ENCODE results near the gene ABHD12. TPM values are rescaled to one million over a fixed set of nuclear protein-coding genes. Genes with fewer than 3 reads are reported as not detected.

Gene ABHD12
- total and polyA plus RNA-seq, 5 donors: 22.6 to 28.3 (median 25.3) TPM

DNA sequence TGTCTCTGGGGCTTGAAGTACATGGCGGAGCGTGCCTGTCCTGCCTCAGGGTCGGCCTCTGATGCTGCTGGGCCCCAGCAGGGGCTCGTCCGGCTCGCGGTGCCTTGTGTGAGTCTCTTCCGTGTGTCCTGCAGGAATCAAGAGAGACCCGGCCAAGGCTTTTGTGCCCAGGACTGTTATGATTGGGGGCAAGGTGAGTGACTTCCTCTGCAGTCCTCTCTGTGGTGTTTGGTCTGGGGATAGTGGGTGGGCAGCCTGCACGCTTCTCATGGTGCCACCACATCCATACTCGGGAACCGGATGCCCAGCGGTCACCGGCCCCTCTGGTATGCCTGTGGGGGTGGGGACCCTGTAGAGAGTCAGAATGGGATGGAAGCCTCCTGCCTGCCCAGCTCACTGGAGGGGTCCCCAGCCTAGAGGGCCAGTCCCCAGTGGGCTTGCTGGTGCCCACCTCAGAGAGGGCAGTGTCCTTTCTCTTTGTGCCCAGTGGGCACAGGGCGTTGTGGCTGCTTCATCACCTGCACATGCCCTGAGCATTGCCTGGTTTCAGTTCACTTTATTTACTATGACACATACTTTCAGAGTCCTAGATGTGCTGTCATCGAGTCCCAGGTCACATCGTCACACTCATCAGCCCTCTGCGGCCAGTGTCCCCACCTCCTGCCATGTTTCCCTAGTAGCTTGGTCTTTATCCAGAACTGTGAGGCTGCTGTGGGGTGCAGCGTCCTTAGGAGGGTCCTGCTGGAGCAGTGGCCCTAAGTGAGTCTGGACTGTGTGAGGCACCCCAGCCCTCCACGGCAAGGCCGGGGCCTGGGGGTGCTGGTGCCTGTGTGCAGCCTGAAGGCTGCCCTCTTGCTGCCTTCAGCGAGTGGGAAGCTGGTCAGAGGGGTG, 102.1 kb downstream of the ABHD12 start:
- ATAC-seq: no peak
- Histone ChIP-seq H3K9me3 (ENCODE audit: control insufficient read depth, low read length) (no peaks in the 10 kb centered on the region), H3K27me3 (ENCODE audit: control insufficient read depth, insufficient read depth) (no peaks in the 10 kb centered on the region), H3K4me1 (ENCODE audit: control insufficient read depth, insufficient read depth, low read length) (no peaks in the 10 kb centered on the region), H3K4me3 (ENCODE audit: low read length) (no peak overlapping the region), H3K27ac (ENCODE audit: low read length) (no peak overlapping the region)
- peak; percentile 7 to 46 (median 35) for DNase-seq
- intact Hi-C loops (cut with DNase I): no loop called here
- WGBS: 88% methylated on average over 22 of the region's 22 CpGs

DNA sequence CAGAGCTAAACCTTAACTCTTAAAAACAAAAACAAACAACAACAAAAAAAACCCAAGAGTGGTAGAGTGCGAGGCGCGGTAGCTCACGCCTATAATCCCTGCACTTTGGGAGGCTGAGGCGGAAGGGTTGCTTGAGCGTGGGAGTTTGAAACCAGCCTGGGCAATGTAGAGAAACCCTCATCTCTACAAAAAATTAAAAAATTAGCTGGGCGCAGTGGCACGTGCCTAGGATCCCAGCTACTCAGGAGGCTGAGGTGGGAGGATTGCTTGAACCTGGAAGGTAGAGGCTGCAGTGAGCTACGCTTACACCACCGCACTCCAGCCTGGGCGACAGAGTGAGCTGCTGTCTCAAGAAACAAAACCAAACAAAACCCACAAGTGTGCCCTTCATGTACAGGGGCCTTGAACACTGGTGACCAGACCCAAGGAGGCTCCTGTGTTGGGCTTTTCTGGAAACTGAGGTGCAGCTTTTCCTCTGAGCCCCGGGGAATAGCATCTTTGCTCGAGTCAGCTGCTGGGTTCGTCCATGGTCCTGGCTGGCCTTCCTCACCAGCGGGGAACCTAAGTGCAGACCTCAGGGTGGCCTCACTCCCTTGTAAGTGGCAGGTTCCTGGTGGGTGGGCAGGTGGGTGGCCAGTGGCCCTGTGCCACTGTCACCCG, 102.9 kb downstream of the ABHD12 start:
- Histone ChIP-seq H3K27ac (ENCODE audit: low read length) (no peak overlapping the region), H3K4me1 (ENCODE audit: control insufficient read depth, insufficient read depth, low read length) (no peaks in the 10 kb centered on the region), H3K9me3 (ENCODE audit: control insufficient read depth, low read length) (no peaks in the 10 kb centered on the region), H3K27me3 (ENCODE audit: control insufficient read depth, insufficient read depth) (no peaks in the 10 kb centered on the region), H3K4me3 (ENCODE audit: low read length) (no peak overlapping the region)
- ATAC-seq (no peak), DNase-seq (peak in 2 of 3 donors; percentile 4 to 16)
- intact Hi-C loops (cut with DNase I): no loop called here
- 94% methylated on average over 16 of the region's 16 CpGs for WGBS

DNA sequence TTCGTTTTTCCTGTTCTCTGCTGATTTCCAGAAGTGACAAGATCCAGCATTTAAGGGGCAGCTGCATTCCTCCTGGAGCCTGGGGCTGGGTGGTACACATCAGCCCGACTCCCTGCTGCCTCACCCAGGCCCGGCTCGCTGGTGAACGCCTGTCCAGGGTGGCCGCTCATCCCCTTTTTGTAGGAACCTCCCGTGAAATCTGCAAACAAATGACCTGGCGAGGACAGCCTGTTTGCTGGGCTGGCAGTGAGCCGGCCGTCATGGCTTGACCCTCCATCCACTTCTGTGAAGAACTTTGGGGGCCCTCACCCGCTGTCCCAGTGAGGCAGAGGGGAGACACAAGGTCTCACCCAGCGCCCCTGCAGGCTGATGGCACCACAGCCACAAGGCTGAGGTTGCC, 103.7 kb downstream of the ABHD12 start:
- ATAC-seq (no peak), DNase-seq (peak in 2 of 3 donors; percentile 32 to 40)
- no peaks in the 10 kb centered on the region for H3K4me1 ChIP-seq (ENCODE audit: control insufficient read depth, insufficient read depth, low read length)
- H3K27me3 ChIP-seq (ENCODE audit: control insufficient read depth, insufficient read depth): no peaks in the 10 kb centered on the region
- no peak overlapping the region for H3K4me3 ChIP-seq (ENCODE audit: low read length)
- no peak overlapping the region for H3K27ac ChIP-seq (ENCODE audit: low read length)
- no peaks in the 10 kb centered on the region for H3K9me3 ChIP-seq (ENCODE audit: control insufficient read depth, low read length)
- WGBS: 92% methylated on average over 12 of the region's 12 CpGs
- intact Hi-C loops (cut with DNase I): no loop called here

DNA sequence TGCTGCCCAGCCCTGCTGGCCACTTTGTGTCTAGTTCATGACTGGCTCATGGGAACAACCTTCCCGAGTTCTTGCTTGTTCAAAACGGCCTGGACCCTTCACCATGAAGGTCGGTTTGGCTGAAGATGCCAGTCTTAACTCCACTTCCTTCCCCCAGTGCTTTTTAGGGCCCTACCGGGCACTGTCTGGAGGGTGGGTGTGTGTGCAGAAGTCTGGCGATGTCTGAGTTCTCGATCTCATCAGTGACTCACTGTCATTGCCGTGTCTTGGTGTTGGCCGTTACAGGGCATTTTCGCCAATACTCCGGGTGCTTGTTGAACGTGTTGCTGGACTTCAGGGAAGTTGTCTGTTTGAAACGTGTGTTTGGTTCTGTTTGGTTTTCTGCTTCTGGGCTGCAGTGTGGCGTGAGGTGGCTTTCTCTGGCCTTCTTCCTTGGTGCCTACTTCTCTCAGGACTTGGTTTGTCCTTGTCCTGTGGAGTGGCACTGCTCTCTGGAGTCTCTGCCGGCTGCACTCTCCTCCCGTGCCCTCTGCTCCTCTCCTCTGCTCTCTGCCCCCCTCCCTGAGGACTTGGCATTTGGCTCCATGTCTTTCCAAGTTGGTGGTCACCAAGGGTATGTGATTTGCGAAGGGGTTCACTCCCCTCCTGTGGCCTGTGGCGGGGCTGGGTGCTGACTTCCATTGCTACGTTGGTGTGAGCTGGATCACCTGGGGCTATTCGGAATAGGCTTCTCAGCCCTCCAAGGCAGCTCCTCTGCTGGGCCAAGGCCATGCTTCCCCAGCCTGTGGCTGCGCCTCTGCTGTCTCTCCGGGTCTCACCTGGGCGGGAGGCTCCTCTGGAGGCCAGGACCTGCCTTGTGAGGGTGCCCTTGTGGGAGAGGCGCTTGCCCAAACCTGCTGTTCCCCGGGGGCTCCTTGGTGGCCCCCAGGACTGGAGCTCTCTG, 104.5 kb downstream of the ABHD12 start:
- ATAC-seq: no peak
- Histone ChIP-seq H3K9me3 (ENCODE audit: control insufficient read depth, low read length) (no peaks in the 10 kb centered on the region), H3K27me3 (ENCODE audit: control insufficient read depth, insufficient read depth) (no peaks in the 10 kb centered on the region), H3K27ac (ENCODE audit: low read length) (no peak overlapping the region), H3K4me1 (ENCODE audit: control insufficient read depth, insufficient read depth, low read length) (no peaks in the 10 kb centered on the region), H3K4me3 (ENCODE audit: low read length) (no peak overlapping the region)
- intact Hi-C loops (cut with DNase I): no loop called here
- 83% methylated on average over 24 of the region's 24 CpGs for WGBS
- peak; percentile 7 to 38 (median 8) for DNase-seq

DNA sequence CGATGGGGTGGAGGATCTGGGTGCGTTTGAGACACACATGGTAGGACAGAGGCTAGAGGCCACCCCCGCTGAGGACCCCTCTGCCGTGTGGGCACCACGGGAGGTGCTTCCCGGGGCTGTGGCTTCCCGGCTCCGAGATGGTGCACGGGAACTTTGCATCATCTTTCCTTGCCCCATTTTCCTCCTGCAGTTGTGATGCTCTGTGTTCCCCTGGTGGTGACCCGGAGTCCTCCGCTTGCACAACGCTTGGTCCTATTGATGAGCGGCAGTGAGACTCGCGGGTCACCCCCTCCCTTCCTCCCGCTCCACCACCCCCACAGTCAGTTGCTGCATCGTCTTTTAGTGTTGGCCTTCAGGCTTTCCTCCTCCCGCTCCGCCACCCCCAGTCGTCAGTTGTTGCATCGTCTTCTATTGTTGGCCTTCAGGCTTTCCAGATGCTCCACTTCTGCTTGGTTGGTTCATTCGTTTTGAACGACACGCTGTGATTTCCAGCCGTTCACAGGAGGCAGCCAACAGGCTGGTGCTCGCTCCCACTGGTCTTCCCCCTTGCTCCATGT, 105.5 kb downstream of the ABHD12 start:
- 81% methylated on average over 26 of the region's 26 CpGs for WGBS
- no peak overlapping the region for H3K27ac ChIP-seq (ENCODE audit: low read length)
- ATAC-seq (no peak), DNase-seq (peak in 2 of 3 donors; percentile 33 to 47)
- no peaks in the 10 kb centered on the region for H3K9me3 ChIP-seq (ENCODE audit: control insufficient read depth, low read length)
- H3K4me1 ChIP-seq (ENCODE audit: control insufficient read depth, insufficient read depth, low read length): no peaks in the 10 kb centered on the region
- H3K27me3 ChIP-seq (ENCODE audit: control insufficient read depth, insufficient read depth): no peaks in the 10 kb centered on the region
- intact Hi-C loops (cut with DNase I): no loop called here
- no peak overlapping the region for H3K4me3 ChIP-seq (ENCODE audit: low read length)

DNA sequence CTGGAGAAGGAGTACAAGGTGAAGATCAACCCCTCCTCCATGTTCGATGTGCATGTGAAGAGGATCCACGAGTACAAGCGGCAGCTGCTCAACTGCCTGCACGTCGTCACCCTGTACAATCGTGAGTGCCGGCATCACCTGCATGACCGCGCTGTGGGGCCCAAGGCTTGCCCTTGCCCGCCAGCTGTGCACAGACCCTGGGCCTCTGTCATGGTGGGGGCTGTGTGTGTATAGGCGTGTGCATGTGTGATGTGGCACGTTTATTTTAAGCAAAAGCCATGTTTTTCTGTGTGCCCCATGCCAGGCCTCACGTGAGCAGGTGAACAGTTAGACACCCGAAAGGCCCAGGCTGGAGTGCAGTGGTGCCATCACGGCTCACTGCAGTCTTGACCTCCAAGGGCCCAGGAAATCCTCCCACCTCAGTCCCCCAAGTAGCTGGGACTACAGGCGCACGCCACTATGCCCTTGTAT, 106.5 kb downstream of the ABHD12 start:
- Histone ChIP-seq H3K4me3 (ENCODE audit: low read length) (no peak overlapping the region), H3K27me3 (ENCODE audit: control insufficient read depth, insufficient read depth) (no peaks in the 10 kb centered on the region), H3K4me1 (ENCODE audit: control insufficient read depth, insufficient read depth, low read length) (no peaks in the 10 kb centered on the region), H3K27ac (ENCODE audit: low read length) (no peak overlapping the region), H3K9me3 (ENCODE audit: control insufficient read depth, low read length) (no peaks in the 10 kb centered on the region)
- intact Hi-C loops (cut with DNase I): no loop called here
- WGBS: 89% methylated on average over 17 of the region's 17 CpGs
- ATAC-seq (no peak), DNase-seq (peak in 2 of 3 donors; percentile 18 to 34)

DNA sequence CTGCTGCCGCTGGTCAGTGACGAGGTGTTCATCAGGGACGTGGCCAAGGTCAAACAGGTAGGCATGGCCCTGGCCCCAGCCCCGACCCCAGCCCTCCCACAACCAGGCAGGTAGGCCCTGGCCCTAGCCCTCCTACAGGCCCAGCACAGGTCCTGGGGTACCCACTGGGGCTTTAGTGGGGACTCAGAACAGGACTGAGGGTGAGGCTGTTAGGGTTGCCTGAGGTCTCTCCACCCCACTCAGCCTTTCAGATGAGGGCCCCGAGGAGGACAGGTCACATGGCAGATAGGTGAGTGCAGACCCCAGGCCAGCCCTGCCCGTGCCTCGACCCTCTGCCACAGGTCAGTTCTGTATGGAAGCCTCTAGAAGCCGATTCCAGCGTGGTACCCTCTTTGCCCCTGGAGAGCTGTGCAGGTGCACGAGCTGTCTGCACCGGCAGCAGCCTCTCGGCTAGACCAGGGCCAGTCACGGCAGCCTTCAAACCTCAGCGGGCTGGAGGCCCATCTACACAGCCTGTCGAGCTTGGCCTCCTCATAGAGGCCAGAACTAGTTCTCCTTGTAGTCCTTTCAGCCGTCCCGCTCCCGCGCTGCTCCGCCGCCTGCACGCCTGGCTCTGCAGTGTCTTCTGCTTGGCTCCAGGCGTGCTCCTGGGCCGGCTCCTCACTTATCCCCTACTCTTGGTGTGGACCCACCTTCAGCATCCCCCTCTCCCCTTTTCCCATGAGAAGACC, 107.2 kb downstream of the ABHD12 start:
- 91% methylated on average over 24 of the region's 24 CpGs for WGBS
- intact Hi-C loops (cut with DNase I): no loop called here
- DNase-seq: peak in 2 of 3 donors; percentile 22 to 46
- no peak overlapping the region for H3K4me3 ChIP-seq (ENCODE audit: low read length)
- no peaks in the 10 kb centered on the region for H3K4me1 ChIP-seq (ENCODE audit: control insufficient read depth, insufficient read depth, low read length)
- no peak for ATAC-seq
- H3K27ac ChIP-seq (ENCODE audit: low read length): no peak overlapping the region
- no peaks in the 10 kb centered on the region for H3K27me3 ChIP-seq (ENCODE audit: control insufficient read depth, insufficient read depth)
- no peaks in the 10 kb centered on the region for H3K9me3 ChIP-seq (ENCODE audit: control insufficient read depth, low read length)

DNA sequence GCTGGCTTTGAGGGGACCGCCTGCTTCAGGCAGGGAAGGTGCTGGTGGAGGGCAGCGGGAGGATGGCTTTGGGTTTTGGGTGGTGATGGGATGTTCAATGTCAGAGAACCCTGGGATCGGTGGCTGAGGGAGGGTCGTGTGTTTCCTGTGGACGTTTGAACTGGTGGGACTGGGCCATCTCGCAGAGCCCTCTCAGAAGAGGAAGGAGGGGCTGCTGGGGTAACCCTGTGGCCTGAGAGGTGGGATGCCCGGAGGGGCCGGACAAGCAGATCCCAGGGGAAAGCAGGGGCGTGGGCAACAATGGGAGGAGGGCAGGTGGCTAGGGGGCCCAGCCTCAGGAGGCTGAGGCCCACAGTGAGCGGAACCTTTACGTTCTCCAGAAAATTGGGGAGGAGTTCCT, 107.8 kb downstream of the ABHD12 start:
- no peaks in the 10 kb centered on the region for H3K9me3 ChIP-seq (ENCODE audit: control insufficient read depth, low read length)
- DNase-seq: peak in 1 of 3 donors; percentile 35
- no peak for ATAC-seq
- H3K27ac ChIP-seq (ENCODE audit: low read length): no peak overlapping the region
- H3K4me1 ChIP-seq (ENCODE audit: control insufficient read depth, insufficient read depth, low read length): peaks cover 3% of the 10 kb centered on the region
- WGBS: 88% methylated on average over 11 of the region's 11 CpGs
- H3K27me3 ChIP-seq (ENCODE audit: control insufficient read depth, insufficient read depth): no peaks in the 10 kb centered on the region
- intact Hi-C loops (cut with DNase I): no loop called here
- H3K4me3 ChIP-seq (ENCODE audit: low read length): no peak overlapping the region

DNA sequence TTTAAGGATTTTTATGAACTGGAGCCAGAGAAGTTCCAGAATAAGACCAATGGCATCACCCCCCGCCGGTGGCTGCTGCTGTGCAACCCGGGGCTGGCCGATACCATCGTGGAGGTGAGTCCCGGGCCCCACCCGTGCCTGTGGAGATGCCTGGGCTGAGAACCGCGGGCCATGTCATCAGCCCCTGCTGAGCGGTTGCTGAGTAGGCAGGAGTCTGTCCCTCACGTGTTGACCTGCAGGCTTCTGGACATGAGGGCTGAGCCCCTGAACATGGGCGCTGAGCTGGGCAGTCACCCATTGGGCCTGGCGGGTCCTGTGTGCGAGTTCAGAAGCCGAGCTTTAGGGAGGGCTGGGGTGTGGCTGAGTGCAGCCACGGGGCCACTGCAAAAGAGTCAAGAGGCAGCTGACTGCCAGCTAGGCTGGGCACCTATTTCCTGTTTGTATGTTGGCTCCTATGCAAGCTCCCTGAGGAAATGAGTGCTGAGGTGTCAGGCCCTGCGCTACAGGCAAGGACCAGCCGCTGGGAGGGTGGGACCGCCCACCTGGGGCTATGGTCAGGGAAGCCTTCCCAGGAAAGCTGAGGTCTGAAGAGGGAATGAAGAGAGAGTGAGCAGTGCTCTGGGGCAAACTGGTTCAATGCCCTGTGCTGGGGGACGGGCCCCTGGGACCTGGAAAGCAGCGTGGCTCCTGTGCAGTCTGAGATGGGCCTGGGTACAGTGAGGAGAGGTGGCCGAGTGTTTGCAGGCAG, 108.4 kb downstream of the ABHD12 start:
- ATAC-seq: no peak
- Histone ChIP-seq H3K27ac (ENCODE audit: low read length) (no peak overlapping the region), H3K27me3 (ENCODE audit: control insufficient read depth, insufficient read depth) (no peaks in the 10 kb centered on the region), H3K4me3 (ENCODE audit: low read length) (no peak overlapping the region), H3K9me3 (ENCODE audit: control insufficient read depth, low read length) (no peaks in the 10 kb centered on the region), H3K4me1 (ENCODE audit: control insufficient read depth, insufficient read depth, low read length) (peaks cover 3% of the 10 kb centered on the region)
- peak in 2 of 3 donors; percentile 40 to 51 for DNase-seq
- WGBS: 90% methylated on average over 22 of the region's 22 CpGs
- intact Hi-C loops (cut with DNase I): no loop called here
